Measurements from ENCODE around the gene SSR3.
A peak's percentile ranks its signal among the peaks of the same experiment; 100 is the strongest.
"Not testable (repeated sequence)": the region's sequence is repeated elsewhere in the genome, so short reads cannot be mapped to it uniquely, and the experiment has no call there.

The SSR3 gene

DNA sequence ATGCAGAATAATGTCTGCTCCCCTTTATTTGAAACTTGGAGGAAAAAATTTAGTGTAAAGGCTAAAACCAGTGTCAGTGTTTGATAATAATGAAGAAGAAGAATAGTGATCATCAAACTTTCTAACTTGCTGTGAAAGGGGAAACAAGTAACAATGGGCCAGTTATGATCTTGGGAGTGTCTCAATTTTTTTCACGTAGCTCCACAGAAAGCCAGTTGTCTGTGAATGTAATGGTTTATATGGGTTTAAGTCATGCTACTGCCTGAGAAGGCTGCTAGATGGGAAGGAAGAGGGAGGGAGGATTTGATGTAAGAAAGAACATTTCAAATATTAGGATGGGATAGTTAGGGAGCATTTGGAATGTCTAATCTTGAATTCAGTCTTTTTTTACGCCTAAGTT, 21.1 kb upstream of the SSR3 start:
- DNase-seq (ENCODE audit: low read depth in 2 of 2): no peak

DNA sequence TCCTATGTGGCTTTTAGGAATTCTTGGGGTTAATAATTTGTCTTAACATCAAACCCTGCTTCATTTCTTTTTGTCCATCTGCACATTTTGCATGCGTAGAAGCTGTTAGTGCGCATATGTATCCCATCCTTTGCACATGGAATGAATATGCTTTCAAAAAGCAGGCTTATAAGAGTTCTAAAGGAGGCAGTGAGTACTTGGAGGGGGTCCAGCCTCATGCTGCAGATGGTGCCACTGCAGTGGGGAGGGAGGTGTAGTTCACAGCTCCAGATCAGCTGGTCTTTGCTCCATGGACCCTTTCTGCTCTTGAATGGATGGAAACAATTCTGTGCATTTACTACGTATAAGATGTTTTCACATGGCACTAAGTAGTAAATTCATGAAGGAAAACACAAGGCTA, 20.7 kb upstream of the SSR3 start:
- DNase-seq (ENCODE audit: low read depth in 2 of 2): no peak

DNA sequence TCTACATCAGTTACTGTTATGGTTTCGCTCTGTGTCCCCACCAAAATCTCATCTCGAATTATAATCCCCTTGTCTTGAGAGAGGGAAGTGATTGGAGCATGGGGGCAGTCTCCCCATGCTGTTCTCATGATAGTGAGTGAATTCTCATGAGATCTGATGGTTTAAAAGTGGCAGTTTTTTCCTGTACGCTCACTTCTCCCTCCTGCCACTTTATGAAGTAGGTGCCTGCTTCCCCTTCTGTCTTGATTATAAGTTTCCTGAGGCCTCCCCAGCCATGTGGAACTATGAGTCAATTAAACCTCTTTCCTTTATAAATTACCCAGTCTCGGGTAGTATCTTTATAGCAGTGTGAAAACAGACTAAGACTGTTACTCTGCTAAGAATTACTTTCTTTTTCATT, 15.0 kb upstream of the SSR3 start:
- not testable (repeated sequence) for DNase-seq (ENCODE audit: low read depth in 2 of 2)

DNA sequence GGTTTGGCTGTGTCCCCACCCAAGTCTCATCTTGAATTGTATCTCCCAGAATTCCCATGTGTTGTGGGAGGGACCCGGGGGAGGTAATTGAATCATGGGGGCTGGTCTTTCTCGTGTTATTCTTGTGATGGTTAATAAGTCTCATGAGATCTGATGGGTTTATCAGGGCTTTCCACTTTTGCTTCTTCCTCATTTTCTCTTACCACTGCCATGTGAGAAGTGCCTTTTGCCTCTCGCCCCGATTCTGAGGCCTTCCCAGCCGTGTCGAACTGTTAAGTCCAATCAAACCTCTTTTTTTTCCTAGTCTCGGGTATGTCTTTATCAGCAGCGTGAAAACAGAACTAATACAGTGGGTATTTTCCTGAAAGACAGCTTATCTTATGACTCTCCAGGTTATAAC, 14.1 kb upstream of the SSR3 start:
- DNase-seq (ENCODE audit: low read depth in 2 of 2): not testable (repeated sequence)

GRCh38 chr3:156563900-156564682, 9.2 kb upstream of the SSR3 start:
- DNase-seq (ENCODE audit: low read depth in 2 of 2): no peak

DNA sequence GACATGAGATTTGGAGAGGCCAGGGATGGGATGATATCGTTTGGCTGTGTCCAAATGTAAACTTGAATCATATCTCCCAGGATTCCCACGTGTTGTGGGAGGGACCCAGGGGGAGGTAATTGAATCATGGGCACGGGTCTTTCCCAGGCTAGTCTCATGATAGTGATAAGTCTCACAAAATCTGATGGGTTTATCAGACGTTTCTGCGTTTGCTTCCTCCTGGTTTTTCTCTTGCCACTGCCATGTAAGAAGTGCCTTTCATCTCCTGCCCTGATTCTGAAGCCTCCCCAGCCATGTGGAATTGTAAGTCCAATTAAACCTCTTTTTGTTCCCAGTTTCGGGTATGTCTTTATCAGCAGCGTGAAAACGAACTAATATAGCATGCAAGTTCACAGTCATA, 7.6 kb upstream of the SSR3 start:
- DNase-seq (ENCODE audit: low read depth in 2 of 2): not testable (repeated sequence)

DNA sequence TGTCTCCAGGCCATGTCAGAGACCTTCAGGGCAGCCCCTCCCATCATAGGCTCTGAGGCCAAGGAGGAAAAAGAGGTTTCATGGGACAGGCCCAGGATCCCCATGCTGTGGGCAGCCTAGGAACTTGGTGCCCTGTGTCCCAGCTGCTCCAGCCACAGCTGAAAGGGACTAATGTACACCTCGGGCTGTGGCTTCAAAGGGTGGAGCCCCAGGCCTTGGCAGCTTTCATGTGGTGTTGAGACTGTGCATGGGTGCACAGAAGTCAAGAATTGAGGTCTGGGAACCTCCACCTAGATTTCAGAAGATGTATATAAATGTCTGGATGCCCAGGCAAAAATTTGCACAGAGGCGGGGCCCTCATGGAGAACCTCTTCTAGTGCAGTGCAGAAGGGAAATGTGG, 6.6 kb upstream of the SSR3 start:
- no peak for DNase-seq (ENCODE audit: low read depth in 2 of 2)

GRCh38 chr3:156559321-156559720, 4.4 kb upstream of the SSR3 start:
- DNase-seq (ENCODE audit: low read depth in 2 of 2): no peak

DNA sequence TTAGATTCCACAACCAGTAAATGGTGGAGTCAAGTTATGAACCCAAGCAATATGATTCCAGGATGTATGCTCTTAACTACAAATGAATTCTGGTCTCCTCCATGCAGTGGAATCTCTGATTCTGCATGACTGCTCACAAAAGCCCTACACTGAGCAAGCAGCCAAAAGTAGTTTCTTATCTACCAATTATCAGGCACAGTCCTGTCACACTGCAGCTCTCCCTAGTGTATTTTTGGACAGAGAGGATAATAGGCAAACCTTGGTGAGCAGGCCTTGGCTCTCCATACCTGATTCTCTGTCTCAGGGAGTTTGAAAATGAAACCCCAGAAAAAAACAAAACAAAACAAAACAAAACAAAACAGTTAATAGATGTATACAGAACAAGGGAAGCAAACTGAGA, 3.5 kb upstream of the SSR3 start:
- no peak for DNase-seq (ENCODE audit: low read depth in 2 of 2)

GRCh38 chr3:156554515-156554841, 439 bp downstream of the SSR3 start:
- no peak for DNase-seq (ENCODE audit: low read depth in 2 of 2)

DNA sequence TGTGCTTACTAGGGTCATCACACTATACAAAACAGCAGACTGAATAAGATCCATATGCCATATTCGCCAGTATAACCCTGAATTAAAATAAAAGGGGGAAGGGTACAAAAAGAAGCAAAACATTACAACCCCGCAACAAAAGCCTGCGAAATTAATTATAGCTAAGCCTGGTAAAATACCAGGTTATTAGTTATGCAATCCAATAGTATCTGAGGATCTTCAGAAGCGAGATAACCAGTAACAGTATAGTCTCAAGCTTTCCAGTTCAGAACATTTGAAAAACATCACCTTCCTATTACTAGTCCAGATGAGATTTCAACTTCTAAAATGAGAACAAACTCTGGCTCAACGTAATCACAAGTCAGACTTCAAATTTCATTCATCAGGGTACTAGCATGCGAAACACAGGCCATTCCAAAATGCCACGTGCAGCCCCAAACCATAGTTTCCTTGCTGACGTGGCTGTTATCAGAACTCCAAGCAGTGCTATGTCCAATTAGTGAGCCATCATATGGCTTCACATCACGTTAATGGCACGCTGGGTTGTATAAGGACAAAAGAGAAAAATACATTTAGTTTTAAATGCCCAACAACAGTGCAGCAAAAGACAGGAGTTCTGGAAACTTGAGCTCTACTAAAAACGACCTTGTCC, 1.1 kb downstream of the SSR3 start:
- peak; percentile 43 to 50 for DNase-seq (ENCODE audit: low read depth in 2 of 2)

GRCh38 chr3:156552973-156553372, 1.9 kb downstream of the SSR3 start:
- DNase-seq (ENCODE audit: low read depth in 2 of 2): no peak

GRCh38 chr3:156551746-156552145, 3.2 kb downstream of the SSR3 start:
- DNase-seq (ENCODE audit: low read depth in 2 of 2): peak; percentile 50 to 55

DNA sequence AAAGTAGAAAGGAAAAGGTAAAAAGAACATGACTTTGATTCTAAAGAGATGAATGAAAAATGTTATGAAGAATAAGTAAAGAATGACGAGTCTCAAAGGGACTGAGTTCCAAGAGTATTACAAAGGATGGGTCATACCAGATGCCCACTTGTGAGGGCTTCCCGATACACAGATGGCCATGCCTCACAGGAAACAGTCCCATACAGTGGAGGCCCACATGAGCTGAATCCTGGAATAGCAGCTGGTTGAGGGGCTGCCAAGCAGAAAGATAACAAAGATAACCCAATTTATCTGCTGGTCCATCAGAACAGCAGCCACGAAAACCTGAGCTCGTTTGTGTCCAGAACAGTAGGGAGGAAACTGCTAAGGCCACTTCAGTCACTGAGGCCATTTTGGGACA, 3.7 kb downstream of the SSR3 start:
- DNase-seq (ENCODE audit: low read depth in 2 of 2): no peak

GRCh38 chr3:156548902-156549301, 6.0 kb downstream of the SSR3 start:
- DNase-seq (ENCODE audit: low read depth in 2 of 2): no peak

DNA sequence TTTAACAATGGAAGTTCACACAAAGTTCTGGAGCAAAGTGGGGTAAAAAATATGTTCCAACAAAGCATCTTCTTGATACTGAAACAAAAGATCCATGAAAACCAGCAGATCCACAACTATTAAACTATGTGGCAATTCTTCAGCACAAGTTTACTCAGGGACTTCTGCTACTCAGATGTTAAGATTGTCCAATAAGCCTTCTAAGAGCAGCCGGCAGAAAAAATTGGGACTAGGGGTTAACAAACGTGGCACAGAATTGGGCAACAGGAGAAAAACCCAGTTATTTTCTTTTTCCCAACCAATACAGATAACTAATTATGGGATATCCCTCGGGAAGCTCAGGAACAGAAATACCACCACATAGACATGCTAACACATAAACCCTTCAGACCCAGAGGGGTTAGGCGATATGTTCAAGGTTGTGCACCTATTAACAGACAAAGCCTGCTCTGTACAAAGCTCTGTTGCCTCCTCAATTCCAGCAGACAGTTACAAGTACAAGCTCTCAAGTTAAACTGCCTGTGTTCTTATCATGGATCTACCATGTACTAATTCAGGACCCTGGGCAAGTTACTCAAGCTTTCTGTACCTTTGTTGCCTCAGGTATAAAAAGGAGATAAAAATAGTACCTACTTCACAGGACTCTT, 6.8 kb downstream of the SSR3 start:
- no peak for DNase-seq (ENCODE audit: low read depth in 2 of 2)

DNA sequence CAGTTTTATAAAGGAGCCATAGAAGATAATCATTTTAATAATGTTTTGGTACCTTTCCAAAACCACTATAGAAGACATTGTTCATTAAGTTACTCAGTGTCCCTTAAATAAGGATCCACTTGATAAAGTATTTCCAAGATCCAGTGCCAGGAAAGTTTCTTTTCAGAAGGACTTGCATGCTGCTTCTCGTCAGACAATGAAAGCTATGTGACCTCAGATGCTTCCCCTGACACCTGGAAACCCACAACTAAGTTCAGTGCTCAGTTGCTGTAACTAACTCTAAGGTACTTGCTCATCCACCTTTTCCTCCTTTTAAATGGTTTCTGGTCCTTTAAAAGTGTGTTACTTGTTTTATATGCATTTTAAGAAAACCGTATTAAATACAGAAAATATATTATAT, 7.3 kb downstream of the SSR3 start:
- no peak for DNase-seq (ENCODE audit: low read depth in 2 of 2)

- DNase-seq (ENCODE audit: low read depth in 2 of 2): no peak
Measured at GRCh38 chr3:156543043-156543555, 11.8 kb downstream of the SSR3 start.

GRCh38 chr3:156542101-156543042, 12.5 kb downstream of the SSR3 start:
- DNase-seq (ENCODE audit: low read depth in 2 of 2): no peak

- DNase-seq (ENCODE audit: low read depth in 2 of 2): no peak
Measured at GRCh38 chr3:156539802-156540201, 15.1 kb downstream of the SSR3 start.

GRCh38 chr3:156539051-156539450, 15.9 kb downstream of the SSR3 start:
- no peak for DNase-seq (ENCODE audit: low read depth in 2 of 2)
